Measurements from ENCODE around the gene HAUS1. TPM values are rescaled to one million over a fixed set of nuclear protein-coding genes. Genes with fewer than 3 reads are reported as not detected.
A peak's percentile ranks its signal among the peaks of the same experiment; 100 is the strongest.

The HAUS1 gene
- total and polyA plus RNA-seq, 2 donors (not counting 3 experiments of a cell fraction or from before 2014, with no cell fraction given), result 29.4 to 57.1 TPM

- intact Hi-C loops (cut with micrococcal nuclease), result no loop called here
- Histone ChIP-seq H3K4me2 (ENCODE audit: insufficient read depth, low read length) (peak overlapping the region; percentile 72), H3K36me3 (ENCODE audit: control insufficient read depth in 2 of 2, extremely low read depth in 1 of 2, insufficient read depth in 2 of 2, low read length in 2 of 2) (no peaks in the 10 kb centered on the region), H3K27me3 (ENCODE audit: control insufficient read depth in 2 of 2, insufficient read depth in 2 of 2, low read length in 2 of 2) (no peaks in the 10 kb centered on the region), H3K9me1 (replicated peaks; ENCODE audit: control insufficient read depth, extremely low read depth, insufficient read depth, low read length) (no peaks in the 10 kb centered on the region), H2AFZ (ENCODE audit: low read depth, low read length) (peak overlapping the region; percentile 96), H3K27ac (ENCODE audit: insufficient read depth, low read depth, low read length) (peak overlapping the region; percentile 78), H3K79me2 (ENCODE audit: control insufficient read depth, insufficient read depth, low read length) (peaks cover 54% of the 10 kb centered on the region), H3K4me3 (replicated peaks in 1 of 3; ENCODE audit: insufficient read depth in 1 of 3, low read depth in 1 of 3, low read length in 3 of 3) (peak overlapping the region; percentile 76 to 89 (median 84)), H3K4me1 (ENCODE audit: control insufficient read depth, extremely low read depth, insufficient read depth, low read length) (peaks cover 12% of the 10 kb centered on the region), H4K20me1 (replicated peaks; ENCODE audit: control insufficient read depth, extremely low read depth, insufficient read depth, low read length) (peaks cover 3% of the 10 kb centered on the region), H3K9me3 (replicated peaks; ENCODE audit: control insufficient read depth, insufficient read depth, low read length) (no peaks in the 10 kb centered on the region), H3K9ac (replicated peaks; ENCODE audit: extremely low read depth, insufficient read depth, low read length) (peak overlapping the region; percentile 84)
- dilution Hi-C loops (cut with MboI; ENCODE audit: extremely low pct_ligation_motif_present, low sequenced_read_pairs), result no loop called here
- POLR2A ChIA-PET, result interaction anchor here (0.7 kb wide), 1 partner anchor 71 kb away, joined by 4 read pairs; no protein-coding TSS in a partner anchor
- TF ChIP-seq CTCF (IDR thresholded peaks at IDR 0.05; ENCODE audit: extremely low read depth in 1 of 2, insufficient read depth in 1 of 2, low read depth in 1 of 2, low read length in 2 of 2) (peak in 1 of 2 donors; percentile 13), MAX (IDR thresholded peaks at IDR 0.05; ENCODE audit: insufficient read depth, insufficient read length) (no peak)
- DNase-seq (ENCODE audit: low read depth, low spot score) (peak; percentile 44), FAIRE-seq (no peak)
- no TSS peak for BruUV-seq (replicated peaks)
- CTCF ChIA-PET, result interaction anchor here (1.0 to 5.2 kb wide), 25 partner anchors 9 to 618 kb away, joined by 3 to 212 read pairs (median 11); partner anchors contain the start of genes HAUS1 and LOXHD1
These were observed 70.3 kb downstream of the HAUS1 start for GRCh38 chr18:46174342-46175041.

- no peak overlapping the region for H2AFZ ChIP-seq (ENCODE audit: low read depth, low read length)
- peaks cover 11% of the 10 kb centered on the region for H3K4me1 ChIP-seq (ENCODE audit: control insufficient read depth, extremely low read depth, insufficient read depth, low read length)
- H3K9ac ChIP-seq (replicated peaks; ENCODE audit: extremely low read depth, insufficient read depth, low read length), result no peak overlapping the region
- CTCF ChIA-PET, result interaction anchor here (0.8 to 5.2 kb wide), 5 partner anchors 23 to 483 kb away, joined by 3 to 212 read pairs (median 49); partner anchors contain the start of gene LOXHD1
- dilution Hi-C loops (cut with MboI; ENCODE audit: extremely low pct_ligation_motif_present, low sequenced_read_pairs) (no loop called here), intact Hi-C loops (cut with micrococcal nuclease) (no loop called here)
- no peak overlapping the region for H3K27ac ChIP-seq (ENCODE audit: insufficient read depth, low read depth, low read length)
- no TSS peak for BruUV-seq (replicated peaks)
- peaks cover 63% of the 10 kb centered on the region for H3K79me2 ChIP-seq (ENCODE audit: control insufficient read depth, insufficient read depth, low read length)
- no peak for DNase-seq (ENCODE audit: low read depth, low spot score)
- H3K27me3 ChIP-seq (ENCODE audit: control insufficient read depth in 2 of 2, insufficient read depth in 2 of 2, low read length in 2 of 2), result no peaks in the 10 kb centered on the region
- no peak for FAIRE-seq
- H4K20me1 ChIP-seq (replicated peaks; ENCODE audit: control insufficient read depth, extremely low read depth, insufficient read depth, low read length), result peaks cover 3% of the 10 kb centered on the region
- no peaks in the 10 kb centered on the region for H3K9me3 ChIP-seq (replicated peaks; ENCODE audit: control insufficient read depth, insufficient read depth, low read length)
- POLR2A ChIA-PET, result no interaction called here
- TF ChIP-seq FOS (IDR thresholded peaks at IDR 0.05; ENCODE audit: borderline replicate concordance, insufficient read depth, low read length), result no peak
- no peak for TF ChIP-seq MYC (IDR thresholded peaks at IDR 0.05; ENCODE audit: low read depth, low read length)
- no peak for TF ChIP-seq EZH2 (IDR thresholded peaks at IDR 0.05; ENCODE audit: borderline replicate concordance, low read depth, low read length, severe bottlenecking)
- TF ChIP-seq POLR2A (IDR thresholded peaks at IDR 0.05; ENCODE audit: low read depth, low read length), result no peak
- no peak for TF ChIP-seq CTCF (IDR thresholded peaks at IDR 0.05; ENCODE audit: extremely low read depth in 1 of 2, insufficient read depth in 1 of 2, low read depth in 1 of 2, low read length in 2 of 2)
- no peak for TF ChIP-seq POLR2AphosphoS5 (IDR thresholded peaks at IDR 0.05; ENCODE audit: insufficient read depth, low read depth, low read length)
- TF ChIP-seq GATA2 (IDR thresholded peaks at IDR 0.05; ENCODE audit: insufficient read depth, insufficient read length, low read depth, low read length), result no peak
- TF ChIP-seq MAX (IDR thresholded peaks at IDR 0.05; ENCODE audit: insufficient read depth, insufficient read length), result no peak
- no peak for TF ChIP-seq JUN (IDR thresholded peaks at IDR 0.05; ENCODE audit: borderline replicate concordance, insufficient read depth, insufficient read length, low read depth)
- no peaks in the 10 kb centered on the region for H3K36me3 ChIP-seq (ENCODE audit: control insufficient read depth in 2 of 2, extremely low read depth in 1 of 2, insufficient read depth in 2 of 2, low read length in 2 of 2)
- no peaks in the 10 kb centered on the region for H3K9me1 ChIP-seq (replicated peaks; ENCODE audit: control insufficient read depth, extremely low read depth, insufficient read depth, low read length)
- H3K4me3 ChIP-seq (replicated peaks in 1 of 3; ENCODE audit: insufficient read depth in 1 of 3, low read depth in 1 of 3, low read length in 3 of 3), result no peak overlapping the region
- peak overlapping the region; percentile 21 for H3K4me2 ChIP-seq (ENCODE audit: insufficient read depth, low read length)
These were observed 71.8 kb downstream of the HAUS1 start for GRCh38 chr18:46176001-46176400.

All from endothelial cell of umbilical vein (primary cell).